ENCODE measurements around the gene OR1F1.
"Not testable (repeated sequence)": the region's sequence is repeated elsewhere in the genome, so short reads cannot be mapped to it uniquely, and the experiment has no call there.

The OR1F1 gene
- long read RNA-seq, donor 1 = 0 reads
- long read RNA-seq, donor 2 = 0 reads
- long read RNA-seq, donor 3 = 0 reads
- long read RNA-seq, donor 4 = 0 reads
- long read RNA-seq, donor 5 = 0 reads
- long read RNA-seq, donor 6 = 0 reads
- long read RNA-seq, donor 7 = 0 reads
- long read RNA-seq, donor 8 = 0 reads

DNA sequence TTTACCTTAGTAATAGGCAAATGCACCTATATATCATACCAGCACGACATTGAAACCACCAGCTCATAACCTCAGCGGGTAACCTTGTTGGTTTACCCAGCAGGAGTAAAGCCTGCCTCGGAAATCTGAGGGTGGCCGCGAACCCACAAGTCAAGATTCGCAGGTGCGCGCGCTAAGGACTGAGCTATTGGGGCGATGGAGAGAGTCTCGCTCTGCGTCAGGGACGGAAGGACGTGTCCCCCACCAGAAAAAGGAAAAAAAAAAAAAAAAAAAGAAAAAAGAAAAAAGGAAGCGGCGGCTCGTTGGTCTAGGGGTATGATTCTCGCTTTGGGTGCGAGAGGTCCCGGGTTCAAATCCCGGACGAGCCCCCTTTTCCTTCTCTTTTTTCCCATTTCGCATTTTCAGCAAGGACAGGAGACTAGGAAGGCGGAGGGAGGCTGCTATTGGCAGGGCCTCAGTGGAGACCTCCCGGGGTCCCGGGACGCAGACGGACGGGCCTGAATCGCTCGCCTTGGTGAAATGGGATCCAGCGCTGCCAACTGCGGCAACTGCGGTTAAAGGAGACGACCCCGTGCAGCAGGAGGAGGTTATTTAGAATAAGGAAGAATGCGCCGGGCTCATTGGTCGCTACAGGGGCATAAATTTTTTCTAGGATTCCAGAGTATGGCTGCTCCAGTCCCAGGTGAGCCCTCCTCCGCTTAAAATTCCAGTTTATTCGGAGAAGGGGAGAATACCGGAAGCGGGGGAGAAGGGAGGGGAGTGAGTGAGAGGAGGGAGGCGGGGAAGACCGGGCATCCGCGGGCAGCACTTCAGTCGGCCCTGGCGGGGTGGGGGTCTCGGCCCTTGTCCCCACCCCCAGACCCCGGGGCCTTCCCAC is at the start of gene OR1F1:
Gene OR1F1 (plus strand): TSS at position 407 of the 877 bp plus-strand sequence.
- DNase-seq = peak; percentile 63

DNA sequence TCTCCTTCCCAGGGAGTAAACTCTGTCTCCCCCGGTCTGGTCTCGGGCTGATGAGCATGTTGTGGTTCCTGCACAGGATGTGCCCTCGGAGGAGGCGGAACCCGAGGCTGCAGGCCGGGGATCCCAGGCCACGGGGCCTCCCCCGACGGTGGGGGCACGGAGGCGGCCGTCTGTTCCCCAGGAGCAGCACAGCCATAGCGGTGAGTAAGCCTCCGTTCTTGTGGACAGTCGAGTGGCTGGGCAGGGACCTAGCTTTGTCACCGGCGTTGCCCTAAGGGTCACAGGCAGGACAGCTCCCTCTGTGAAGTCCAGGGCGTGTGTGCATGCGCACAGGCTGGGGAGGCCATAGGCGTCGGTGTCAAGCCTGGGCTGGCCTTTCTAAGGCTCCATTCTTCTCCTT is 49.7 kb upstream of the OR1F1 start:
- DNase-seq = no peak

DNA sequence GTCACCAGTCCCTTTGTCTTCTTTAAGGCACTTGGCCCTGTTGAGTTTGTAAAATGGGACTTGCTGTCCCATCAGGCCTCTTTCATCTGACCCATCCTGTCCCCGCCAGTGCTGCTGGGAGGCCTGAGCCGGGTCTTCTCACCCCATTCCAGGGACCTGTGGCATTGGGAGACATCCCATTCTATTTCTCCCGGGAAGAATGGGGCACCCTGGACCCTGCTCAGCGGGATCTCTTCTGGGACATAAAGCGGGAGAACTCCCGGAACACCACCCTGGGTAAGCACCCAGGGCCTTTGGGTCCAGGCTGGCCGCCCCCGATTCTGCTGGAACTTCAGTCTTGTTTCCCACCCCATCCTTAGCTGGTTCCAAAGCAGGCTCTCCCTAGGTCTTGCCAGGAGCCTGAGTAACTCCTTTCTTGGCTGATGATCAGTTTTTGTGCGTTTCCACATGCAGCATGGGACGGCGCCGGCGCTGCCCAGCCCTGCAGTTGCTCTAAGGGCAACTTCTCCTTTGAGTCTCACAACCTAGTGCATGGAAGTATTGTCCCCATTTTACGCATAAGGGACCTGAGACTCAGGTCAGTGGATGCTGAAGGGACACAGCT is 49.1 kb upstream of the OR1F1 start:
- DNase-seq = no peak

DNA sequence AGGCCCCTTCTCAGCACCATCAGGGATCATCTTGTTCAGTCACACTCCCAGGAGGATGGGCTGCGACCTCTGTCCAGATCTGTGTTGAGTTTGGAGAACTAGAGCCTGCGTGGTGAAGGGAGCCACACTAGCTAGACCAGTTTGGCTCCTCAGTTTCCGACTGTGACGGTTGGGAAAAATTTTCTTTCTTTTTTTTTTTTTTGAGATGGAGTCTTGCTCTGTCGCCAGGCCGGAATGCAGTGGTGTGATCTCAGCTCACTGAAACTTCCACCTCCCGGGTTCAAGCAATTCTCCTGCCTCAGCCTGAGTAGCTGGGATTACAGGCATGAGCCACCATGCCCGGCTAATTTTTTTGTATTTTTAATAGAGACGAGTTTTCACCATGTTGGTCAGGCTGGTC is 48.4 kb upstream of the OR1F1 start:
- DNase-seq = not testable (repeated sequence)

DNA sequence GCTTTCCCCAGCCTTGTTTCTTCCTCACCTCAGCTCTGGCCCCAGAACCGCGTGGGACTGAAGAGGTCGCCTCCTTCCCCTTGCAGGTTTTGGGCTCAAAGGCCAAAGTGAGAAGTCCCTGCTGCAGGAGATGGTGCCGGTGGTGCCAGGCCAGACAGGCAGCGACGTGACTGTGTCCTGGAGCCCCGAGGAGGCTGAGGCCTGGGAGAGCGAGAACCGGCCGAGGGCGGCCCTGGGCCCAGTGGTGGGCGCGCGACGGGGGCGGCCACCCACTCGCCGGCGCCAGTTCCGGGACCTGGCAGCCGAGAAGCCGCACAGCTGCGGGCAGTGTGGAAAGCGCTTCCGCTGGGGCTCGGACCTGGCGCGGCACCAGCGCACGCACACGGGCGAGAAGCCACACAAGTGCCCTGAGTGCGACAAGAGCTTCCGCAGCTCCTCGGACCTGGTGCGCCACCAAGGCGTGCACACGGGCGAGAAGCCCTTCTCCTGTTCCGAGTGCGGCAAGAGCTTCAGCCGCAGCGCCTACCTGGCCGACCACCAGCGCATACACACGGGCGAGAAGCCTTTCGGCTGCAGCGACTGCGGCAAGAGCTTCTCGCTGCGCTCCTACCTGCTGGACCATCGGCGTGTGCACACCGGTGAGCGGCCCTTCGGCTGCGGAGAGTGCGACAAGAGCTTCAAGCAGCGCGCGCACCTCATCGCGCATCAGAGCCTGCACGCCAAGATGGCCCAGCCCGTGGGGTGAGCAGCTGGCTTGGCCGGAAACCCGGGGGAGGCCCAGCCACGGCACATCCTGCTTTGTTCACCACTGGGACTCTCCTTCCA is 47.2 kb upstream of the OR1F1 start:
- DNase-seq = no peak

DNA sequence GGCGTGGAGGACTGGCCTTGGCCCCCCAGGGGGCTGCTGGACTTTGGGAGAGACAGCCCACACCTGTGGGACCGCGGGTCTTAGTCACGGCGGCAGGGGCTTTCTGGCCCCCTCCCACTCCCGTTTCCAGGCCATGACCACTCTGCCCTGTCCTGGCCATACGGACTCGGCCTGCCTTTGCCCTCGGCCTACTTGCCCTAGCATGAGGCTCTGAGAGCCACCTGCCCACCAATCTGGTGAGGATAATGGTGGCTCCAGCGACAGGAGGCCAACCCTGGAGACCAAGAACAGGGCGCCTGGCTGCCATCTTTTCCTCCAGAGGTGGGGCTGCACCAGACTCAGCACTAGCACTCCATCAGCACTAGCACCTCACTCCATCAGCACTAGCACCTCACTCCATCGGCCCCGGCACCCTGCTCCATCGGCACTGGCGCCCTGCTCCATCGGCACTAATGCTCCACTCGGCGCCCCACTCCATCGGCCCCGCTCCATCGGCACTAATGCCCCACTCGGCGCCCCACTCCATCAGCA is 46.2 kb upstream of the OR1F1 start:
- DNase-seq = no peak

DNA sequence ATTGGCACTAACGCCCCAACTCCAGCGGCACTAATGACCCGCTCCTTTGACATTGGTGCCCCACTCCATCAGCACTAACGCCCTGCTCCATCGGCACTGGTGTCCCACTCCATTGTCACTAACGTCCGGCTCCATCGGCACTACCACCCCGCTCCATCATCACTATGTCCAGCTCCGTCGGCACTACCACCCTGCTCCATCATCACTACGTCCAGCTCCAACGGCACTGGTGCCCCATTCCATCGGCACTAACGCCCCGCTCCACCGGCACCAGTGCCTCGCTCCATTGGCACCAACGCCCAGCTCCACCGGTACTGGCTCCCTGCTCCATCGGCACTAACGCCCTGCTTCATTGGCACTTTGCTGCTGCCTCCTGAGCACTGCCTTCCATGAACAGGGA is 45.7 kb upstream of the OR1F1 start:
- no peak for DNase-seq

DNA sequence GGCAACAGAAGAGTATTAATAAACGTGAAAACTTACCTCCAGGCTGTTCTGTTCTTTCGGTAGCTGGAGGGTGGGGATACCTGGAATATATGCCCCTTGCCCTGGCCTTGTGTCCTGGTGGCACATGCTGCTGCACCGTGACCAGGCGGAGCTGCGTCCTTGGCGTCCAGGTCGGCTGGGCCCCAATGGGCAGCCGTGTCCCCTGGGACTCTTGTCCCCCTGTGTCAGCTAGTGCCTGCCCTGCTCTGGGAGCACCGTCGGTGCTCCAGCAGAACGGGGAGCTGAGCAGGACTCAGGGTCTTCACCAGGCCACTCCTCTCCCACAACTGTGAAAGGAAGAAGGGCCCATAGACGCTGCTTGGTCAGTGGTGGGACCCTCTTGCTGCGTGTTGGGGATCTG is 45.2 kb upstream of the OR1F1 start:
- no peak for DNase-seq

DNA sequence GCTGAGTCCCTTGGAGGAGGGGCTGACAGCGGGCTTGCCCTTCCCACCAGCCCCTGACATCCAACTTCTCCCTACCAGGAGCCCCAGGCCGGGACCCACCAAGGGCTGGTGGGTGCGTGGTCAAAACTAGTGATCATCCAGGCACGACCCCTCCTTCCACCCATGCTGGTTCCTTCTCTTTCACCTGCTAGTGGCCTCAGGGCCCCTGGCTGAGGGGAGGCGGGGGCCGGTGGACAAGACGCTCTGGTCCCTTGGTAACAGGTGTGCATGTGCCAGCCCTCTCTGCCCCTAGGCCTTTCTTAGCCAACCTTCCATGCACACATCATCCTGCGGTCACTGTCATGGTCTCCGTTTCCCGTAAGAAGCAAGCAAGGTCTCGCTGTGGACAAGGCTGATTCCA is 44.8 kb upstream of the OR1F1 start:
- no peak for DNase-seq

DNA sequence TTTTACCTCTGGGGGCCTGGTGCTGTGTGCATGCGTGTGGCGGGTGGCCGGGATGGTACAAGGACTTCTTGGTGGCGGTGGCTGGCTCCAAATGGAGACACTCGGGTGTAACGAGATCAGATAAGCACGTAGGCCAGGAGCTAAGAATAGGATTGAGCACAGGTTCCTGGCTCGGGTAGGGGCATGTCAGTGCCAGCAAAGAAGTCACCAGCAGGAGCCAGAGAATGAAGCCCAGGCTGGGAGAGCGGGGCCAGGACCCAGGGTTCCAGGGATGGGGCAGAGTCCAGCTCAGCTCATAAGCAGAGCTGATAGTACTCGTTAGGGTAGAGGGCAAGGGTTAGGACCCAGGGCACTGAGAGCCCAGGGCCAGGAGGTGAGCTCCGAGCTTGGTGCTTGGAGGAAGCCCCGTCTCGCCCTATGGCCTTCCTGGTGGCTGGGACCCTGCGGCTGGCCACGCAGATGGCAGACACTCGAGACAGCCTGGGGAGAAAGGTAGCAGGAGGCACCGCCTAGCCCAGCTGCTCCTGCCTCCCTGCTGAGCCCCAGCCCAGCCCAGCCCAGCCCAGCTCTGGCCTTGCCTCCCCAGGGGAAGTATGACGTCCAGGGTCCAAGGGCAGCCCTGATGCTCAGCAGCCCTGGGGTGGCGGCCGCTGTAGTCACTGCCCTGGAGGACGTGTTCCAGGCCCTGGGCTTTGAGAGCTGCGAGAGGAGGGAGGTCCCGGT is 44.2 kb upstream of the OR1F1 start:
- DNase-seq = no peak

DNA sequence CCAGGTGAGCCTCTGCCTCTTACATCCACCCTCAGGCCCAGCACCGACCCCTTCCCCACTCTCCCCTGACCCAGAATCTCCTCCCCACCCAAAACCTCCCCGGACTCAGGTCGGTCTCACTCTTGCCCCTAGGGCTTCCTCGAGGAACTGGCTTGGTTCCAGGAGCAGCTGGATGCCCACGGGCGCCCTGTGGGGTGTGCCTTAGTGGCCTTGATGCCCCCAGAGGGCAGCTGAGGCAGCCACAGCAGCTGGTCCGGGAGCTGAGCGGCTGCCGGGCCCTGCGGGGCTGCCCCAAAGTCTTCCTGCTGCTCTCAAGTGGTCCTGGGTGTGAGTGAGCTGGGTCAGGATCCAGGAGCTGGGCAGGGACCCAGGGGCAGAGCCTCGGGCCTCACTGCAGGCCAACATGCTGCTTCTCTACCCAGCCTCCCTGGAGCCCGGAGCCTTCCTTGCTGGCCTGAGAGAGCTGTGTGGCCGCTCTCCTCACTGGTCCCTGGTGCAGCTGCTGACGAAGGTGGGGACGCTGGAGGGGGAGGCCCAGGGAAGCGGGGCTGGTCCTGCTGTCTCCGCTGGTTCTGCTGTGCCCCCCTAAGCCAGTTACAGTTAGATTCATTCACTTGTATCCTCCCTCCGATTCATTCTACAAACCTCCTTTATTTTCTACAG is 43.6 kb upstream of the OR1F1 start:
- DNase-seq = no peak

DNA sequence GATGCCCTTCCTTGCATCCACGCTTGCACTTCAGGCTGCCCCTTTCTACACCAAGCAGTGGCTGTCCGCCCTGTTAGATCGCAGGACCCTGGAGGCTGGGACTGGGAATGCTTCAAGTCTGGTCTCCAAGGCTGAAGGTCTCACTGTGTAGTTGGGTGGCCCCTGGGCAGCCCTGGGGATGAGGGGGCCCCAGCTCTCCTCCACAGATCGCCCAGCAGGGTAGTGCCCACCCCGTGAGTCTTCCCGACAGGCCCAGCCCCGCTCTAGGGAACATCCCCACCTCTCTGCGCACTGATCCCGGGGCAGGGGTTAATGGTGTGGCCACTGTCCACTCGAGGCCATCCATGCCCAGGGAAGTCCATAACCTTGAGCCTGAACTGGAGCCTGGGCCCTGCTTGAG is 42.9 kb upstream of the OR1F1 start:
- no peak for DNase-seq

DNA sequence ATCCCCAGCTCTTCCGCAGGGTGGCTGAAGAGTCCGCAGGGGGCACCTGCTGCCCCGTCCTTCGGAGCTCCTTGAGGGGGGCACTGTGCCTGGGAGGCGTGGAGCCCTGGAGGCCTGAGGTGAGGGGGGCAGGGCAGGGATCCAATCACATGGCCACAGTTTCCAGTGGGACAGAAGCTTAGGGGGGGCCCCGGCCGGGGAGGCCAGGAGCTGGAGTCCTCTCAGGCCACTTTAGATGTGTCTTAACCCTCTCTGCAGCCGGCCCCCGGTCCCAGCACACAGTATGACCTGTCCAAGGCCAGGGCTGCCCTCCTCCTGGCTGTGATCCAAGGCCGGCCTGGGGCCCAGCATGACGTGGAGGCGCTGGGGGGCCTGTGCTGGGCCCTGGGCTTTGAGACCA is 42.3 kb upstream of the OR1F1 start:
- DNase-seq = no peak

DNA sequence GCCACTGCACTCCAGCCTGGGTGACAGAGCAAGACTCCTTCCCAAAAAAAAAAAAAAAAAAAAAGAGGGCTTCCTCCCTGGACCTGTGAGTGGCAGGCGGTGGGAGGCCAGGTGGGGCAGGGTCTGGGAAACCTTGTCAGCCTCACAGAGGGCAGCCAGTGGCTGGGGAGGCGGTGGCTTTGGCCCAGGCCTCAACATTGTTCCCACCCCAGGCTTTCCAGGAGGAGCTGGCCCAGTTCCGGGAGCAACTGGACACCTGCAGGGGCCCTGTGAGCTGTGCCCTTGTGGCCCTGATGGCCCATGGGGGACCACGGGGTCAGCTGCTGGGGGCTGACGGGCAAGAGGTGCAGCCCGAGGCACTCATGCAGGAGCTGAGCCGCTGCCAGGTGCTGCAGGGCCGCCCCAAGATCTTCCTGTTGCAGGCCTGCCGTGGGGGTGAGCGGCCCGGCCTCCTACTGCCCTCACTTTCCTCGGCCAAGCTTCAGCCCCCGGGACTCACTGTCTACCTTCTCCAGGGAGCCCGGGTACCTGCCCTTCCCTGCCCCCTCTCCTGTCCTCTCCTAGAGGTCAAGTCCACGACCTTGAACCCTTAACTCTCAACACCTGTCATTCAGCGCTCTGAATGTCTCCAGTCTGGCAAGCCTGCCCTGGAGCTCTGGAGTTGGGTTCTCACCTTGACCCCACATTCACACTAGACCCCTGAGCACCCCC is 40.8 kb upstream of the OR1F1 start:
- DNase-seq = no peak

DNA sequence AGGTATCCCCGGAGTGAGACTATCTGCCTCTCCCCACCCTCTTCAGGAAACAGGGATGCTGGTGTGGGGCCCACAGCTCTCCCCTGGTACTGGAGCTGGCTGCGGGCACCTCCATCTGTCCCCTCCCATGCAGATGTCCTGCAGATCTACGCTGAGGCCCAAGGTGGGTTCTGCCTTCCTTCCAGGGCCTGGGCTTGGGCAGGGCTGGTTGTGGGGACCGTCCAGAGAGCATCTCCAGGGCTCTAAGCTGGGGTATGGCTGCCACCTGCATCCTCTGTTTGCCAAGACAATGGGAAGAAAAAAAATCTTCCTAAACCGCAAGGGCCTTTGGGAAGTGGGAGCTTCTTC is 40.3 kb upstream of the OR1F1 start:
- no peak for DNase-seq

DNA sequence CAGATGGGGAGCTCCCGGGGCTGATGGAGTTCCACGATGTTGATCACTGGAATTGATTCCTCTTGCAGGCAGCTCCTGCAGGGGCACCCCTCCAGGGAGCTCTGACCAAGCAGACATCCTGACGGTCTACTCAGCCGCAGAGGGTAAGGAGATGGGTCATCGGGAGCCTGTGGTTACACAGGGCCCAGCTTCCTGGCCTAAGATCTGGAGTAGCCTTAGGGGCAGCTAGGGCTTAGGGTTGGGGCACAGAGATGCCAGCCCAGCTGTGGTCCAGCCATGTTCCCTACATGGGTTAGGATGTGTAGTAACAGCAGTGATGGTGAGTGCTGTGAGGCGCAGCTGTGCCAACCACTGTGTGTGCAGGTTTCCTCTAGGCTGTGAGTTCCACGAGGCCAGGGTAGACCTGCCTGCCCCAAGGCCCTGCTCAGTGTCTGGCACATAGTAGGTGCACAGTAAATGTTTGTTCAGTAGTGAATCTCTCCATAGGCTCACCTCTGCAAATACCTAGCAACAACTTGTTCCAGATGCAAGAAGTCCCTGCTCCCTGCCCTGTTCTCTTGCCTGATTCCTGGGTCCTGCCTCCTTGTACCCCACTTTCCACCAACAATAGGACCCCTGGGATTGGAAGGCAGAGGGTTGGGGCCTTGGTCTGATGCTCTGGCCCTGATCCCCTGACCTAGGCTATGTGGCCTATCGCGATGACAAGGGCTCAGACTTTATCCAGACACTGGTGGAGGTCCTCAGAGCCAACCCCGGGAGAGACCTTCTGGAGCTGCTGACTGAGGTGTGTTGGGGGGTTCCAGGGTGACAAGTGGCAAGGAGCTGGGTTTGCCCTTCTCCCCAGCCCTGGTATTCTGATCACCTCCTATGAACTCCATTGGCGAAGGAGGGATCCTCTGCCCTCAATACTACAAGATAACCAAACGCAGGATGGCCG is 39.5 kb upstream of the OR1F1 start:
- DNase-seq = no peak

DNA sequence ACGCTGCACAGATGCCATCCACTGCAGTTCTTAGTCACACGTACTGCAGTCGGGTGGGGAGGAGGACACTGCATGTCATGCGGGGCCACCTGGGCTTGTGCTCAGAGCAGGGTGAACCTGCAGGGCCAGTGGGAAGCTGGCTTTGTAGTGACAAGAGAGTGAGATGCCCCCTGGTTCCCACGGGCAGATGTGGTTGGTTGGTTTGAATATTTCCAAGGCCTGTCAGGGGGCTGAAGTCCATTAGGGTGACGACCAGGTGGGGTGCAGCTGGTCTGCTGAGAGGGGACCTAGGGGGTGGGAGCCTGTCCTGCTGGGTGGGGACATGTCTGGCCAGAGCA is 38.8 kb upstream of the OR1F1 start:
- DNase-seq = no peak

DNA sequence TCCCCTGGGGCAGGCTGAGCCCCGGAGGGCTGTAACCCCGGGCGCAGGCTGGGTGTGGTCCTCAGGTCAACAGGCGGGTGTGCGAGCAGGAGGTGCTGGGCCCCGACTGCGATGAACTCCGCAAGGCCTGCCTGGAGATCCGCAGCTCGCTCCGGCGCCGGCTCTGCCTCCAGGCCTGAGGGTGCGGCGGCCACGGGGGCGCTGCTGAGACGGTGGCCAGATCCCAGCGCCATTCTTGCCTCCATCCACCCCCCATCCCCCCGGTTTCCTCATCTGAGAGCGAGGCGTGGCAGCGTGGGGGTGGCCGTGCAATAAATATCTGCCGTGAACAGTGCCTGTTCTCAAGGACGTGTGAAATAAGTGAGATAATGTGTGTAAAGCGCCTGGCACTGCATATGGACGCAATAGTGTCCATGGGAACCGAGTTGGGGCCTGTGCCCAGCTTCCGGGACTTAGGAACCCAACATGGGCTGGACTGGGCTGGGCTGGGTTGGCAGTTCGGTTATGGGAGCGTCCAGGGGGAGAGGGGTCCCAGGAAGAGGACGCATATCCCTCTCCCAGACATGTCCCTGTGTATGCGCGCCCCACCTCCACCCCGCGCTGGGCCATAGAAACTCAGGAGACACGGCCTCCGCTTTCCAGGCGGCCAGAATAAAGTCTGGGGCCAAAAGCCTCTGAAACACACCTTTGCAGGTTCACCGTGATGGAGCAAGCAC is 38.2 kb upstream of the OR1F1 start:
- peak; percentile 84 for DNase-seq

Data from right kidney (tissue), 9 donors.